WTC11 (cell line): ENCODE measurements around the gene POP4. TPM values are rescaled to one million over a fixed set of nuclear protein-coding genes. Genes with fewer than 3 reads are reported as not detected.

Experiments used
- ATAC-seq: fragments of 200-7000 bp; cut with Tn5 transposase; 2 replicates; pipeline ENCODE4 v1.10.0; 2021; ENCODE audit warnings: mild to moderate bottlenecking, moderate library complexity
- CTCF ChIA-PET: fragments of 300-600 bp; sonication (Branson Sonifier 250); formaldehyde crosslinking; loops from one replicate; lab custom pipeline; 2021; ENCODE audit warnings: antibody characterized with exemption; lab: Charles Lee
- POLR2A ChIA-PET: fragments of 350-600 bp; sonication (Branson Sonifier 250); formaldehyde crosslinking; loops from one replicate; lab custom pipeline; 2021; ENCODE audit warnings: antibody characterized with exemption; lab: Charles Lee
- DNase-seq: peaks from one replicate; pipeline ENCODE4 v3.0.0; 2021; ENCODE audit warnings: low spot score
- H3K27ac Mint-ChIP-seq: 2 replicates; pipeline ENCODE4 v1.8.0; 2021; ENCODE audit warnings: mixed read lengths
- H3K27me3 Mint-ChIP-seq: 2 replicates; pipeline ENCODE4 v1.8.0; 2021; ENCODE audit warnings: low read depth, mild to moderate bottlenecking, moderate library complexity, mixed read lengths
- H3K36me3 Mint-ChIP-seq: 2 replicates; pipeline ENCODE4 v1.8.0; 2021; ENCODE audit warnings: mixed read lengths
- H3K4me1 Mint-ChIP-seq: 2 replicates; pipeline ENCODE4 v1.8.0; 2022; ENCODE audit warnings: mixed read lengths
- H3K4me3 Mint-ChIP-seq: 2 replicates; pipeline ENCODE4 v1.8.0; 2021; ENCODE audit warnings: mild to moderate bottlenecking, moderate library complexity, mixed read lengths
- H3K9me3 Mint-ChIP-seq: 2 replicates; pipeline ENCODE4 v1.8.0; 2021; ENCODE audit warnings: mixed read lengths
- ELF4 ChIP-seq: sonication (generic); formaldehyde crosslinking; IDR thresholded peaks from 2 replicates; pipeline ENCODE4 v1.8.1; 2022; ENCODE audit warnings: low read depth, mild to moderate bottlenecking, moderate library complexity, missing genetic modification reagents
- HMGXB4 ChIP-seq: sonication (generic); formaldehyde crosslinking; IDR thresholded peaks from 2 replicates; pipeline ENCODE4 v1.8.1; 2023; ENCODE audit warnings: mild to moderate bottlenecking, moderate library complexity, missing genetic modification reagents
- NFATC4 ChIP-seq: fragments of 250-450 bp; sonication (Bioruptor Pico); IDR thresholded peaks from 2 replicates; pipeline ENCODE4 v1.9.0; 2021; ENCODE audit warnings: mild to moderate bottlenecking
- NFE2L1 ChIP-seq: sonication (generic); formaldehyde crosslinking; IDR thresholded peaks from 2 replicates; pipeline ENCODE4 v1.8.1; 2023; ENCODE audit warnings: missing genetic modification reagents
- OVOL2 ChIP-seq: fragments of 250-450 bp; sonication (Bioruptor Pico); IDR thresholded peaks from 2 replicates; pipeline ENCODE4 v1.9.0; 2021; ENCODE audit warnings: mild to moderate bottlenecking, borderline replicate concordance
- PREB ChIP-seq: sonication (generic); formaldehyde crosslinking; IDR thresholded peaks from 2 replicates; pipeline ENCODE4 v1.8.1; 2022; ENCODE audit warnings: mild to moderate bottlenecking, missing genetic modification reagents, moderate library complexity, borderline replicate concordance
- SMAD4 ChIP-seq: sonication (generic); formaldehyde crosslinking; IDR thresholded peaks from 2 replicates; pipeline ENCODE4 v1.8.0; 2022; ENCODE audit warnings: mild to moderate bottlenecking, missing genetic modification reagents
- USF1 ChIP-seq: sonication (generic); formaldehyde crosslinking; IDR thresholded peaks from 2 replicates; pipeline ENCODE4 v1.8.0; 2022; ENCODE audit warnings: mild to moderate bottlenecking, missing genetic modification reagents
- USF2 ChIP-seq: sonication (generic); formaldehyde crosslinking; IDR thresholded peaks from 2 replicates; pipeline ENCODE4 v1.8.1; 2023; ENCODE audit warnings: mild to moderate bottlenecking, missing genetic modification reagents, moderate library complexity
- ZMAT4 ChIP-seq: fragments of 250-450 bp; sonication (Bioruptor Pico); IDR thresholded peaks from 2 replicates; pipeline ENCODE4 v1.9.0; 2021; ENCODE audit warnings: mild to moderate bottlenecking
- total RNA-seq: library from RNA; stranded (reverse); gene quantifications from 3 replicates; pipeline ENCODE4 v1.2.3, GENCODE V29; 2021

The POP4 gene
- total RNA-seq, 1 experiment from 2014 or later: 46.7 TPM

GRCh38 chr19:29634423-29635130, 28.5 kb downstream of the POP4 start:
- POLR2A ChIA-PET: no interaction called here
- ATAC-seq: no peak
- H3K9me3 Mint-ChIP-seq: peaks cover 7% of the 10 kb centered on the region
- no peak for DNase-seq
- TF ChIP-seq SMAD4 (CRISPR knock-in tag) (no peak), OVOL2 (no peak), ZMAT4 (CRISPR knock-in tag) (no peak)
- no peaks in the 10 kb centered on the region; the same call in 1 of the 2 replicates for H3K27me3 Mint-ChIP-seq
- H3K36me3 Mint-ChIP-seq: no peaks in the 10 kb centered on the region
- CTCF ChIA-PET: interaction anchor here (0.7 to 2.5 kb wide), 4 partner anchors 10 to 82 kb away, joined by 3 to 6 read pairs (median 4); no protein-coding TSS in a partner anchor
- no peak overlapping the region for H3K27ac Mint-ChIP-seq
- no peaks in the 10 kb centered on the region for H3K4me1 Mint-ChIP-seq
- no peak overlapping the region for H3K4me3 Mint-ChIP-seq

GRCh38 chr19:29635963-29636362, 29.9 kb downstream of the POP4 start:
- no peak for ATAC-seq
- ChIA-PET CTCF (no interaction called here), POLR2A (no interaction called here)
- no peak for TF ChIP-seq PREB
- TF ChIP-seq NFE2L1 (CRISPR knock-in tag): no peak
- TF ChIP-seq ELF4 (CRISPR knock-in tag): no peak
- Mint-ChIP-seq H3K27me3 (no peaks in the 10 kb centered on the region; the same call in 1 of the 2 replicates), H3K4me1 (no peaks in the 10 kb centered on the region), H3K27ac (no peak overlapping the region), H3K9me3 (peaks cover 7% of the 10 kb centered on the region), H3K36me3 (no peaks in the 10 kb centered on the region), H3K4me3 (no peak overlapping the region)
- DNase-seq: no peak

- CTCF ChIA-PET: interaction anchor here (0.7 to 0.8 kb wide), 2 partner anchors 26 to 32 kb away, joined by 3 read pairs; no protein-coding TSS in a partner anchor
Measured at GRCh38 chr19:29636553-29637360, 30.7 kb downstream of the POP4 start.

More at GRCh38 chr19:29636553-29637360, 30.7 kb downstream of the POP4 start:
- POLR2A ChIA-PET: interaction anchor here (0.6 to 0.7 kb wide), 3 partner anchors 37 to 1221 kb away, joined by 3 to 6 read pairs (median 3); no protein-coding TSS in a partner anchor
- Mint-ChIP-seq H3K4me1 (no peaks in the 10 kb centered on the region), H3K27me3 (no peaks in the 10 kb centered on the region; the same call in 1 of the 2 replicates), H3K27ac (no peak overlapping the region), H3K9me3 (peaks cover 7% of the 10 kb centered on the region), H3K4me3 (no peak overlapping the region), H3K36me3 (no peaks in the 10 kb centered on the region)
- TF ChIP-seq NFATC4 (CRISPR knock-in tag) (no peak), USF2 (CRISPR knock-in tag) (no peak), USF1 (no peak), HMGXB4 (CRISPR knock-in tag) (no peak)
- DNase-seq (no peak), ATAC-seq (no peak)
